Measurements from ENCODE around the gene TRRAP. TPM values are rescaled to one million over a fixed set of nuclear protein-coding genes. Genes with fewer than 3 reads are reported as not detected.

The TRRAP gene
- total RNA-seq, 1 donor from 2014 or later = 14.2 TPM

DNA sequence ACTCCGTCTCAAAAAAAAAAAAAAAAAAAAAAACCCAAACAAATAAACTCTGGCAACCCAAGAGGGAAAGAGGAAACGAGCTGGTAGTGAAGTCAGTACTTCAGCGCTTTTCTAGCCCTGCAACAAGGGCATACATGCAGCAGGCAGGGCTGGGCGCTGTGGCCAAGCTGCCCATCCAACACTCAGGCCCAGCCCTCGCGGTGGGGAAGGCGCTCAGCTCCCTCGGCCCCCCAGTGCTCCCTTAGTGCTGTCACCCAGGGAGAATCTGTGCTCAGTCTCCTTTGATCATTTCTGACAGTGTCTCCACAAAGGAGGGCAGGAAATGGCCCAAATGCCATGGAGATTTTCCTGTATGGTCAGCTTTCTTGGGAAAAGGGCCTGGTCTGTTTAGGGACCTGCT, 168.4 kb downstream of the TRRAP start:
- DNase-seq (ENCODE audit: low spot score) = no peak

DNA sequence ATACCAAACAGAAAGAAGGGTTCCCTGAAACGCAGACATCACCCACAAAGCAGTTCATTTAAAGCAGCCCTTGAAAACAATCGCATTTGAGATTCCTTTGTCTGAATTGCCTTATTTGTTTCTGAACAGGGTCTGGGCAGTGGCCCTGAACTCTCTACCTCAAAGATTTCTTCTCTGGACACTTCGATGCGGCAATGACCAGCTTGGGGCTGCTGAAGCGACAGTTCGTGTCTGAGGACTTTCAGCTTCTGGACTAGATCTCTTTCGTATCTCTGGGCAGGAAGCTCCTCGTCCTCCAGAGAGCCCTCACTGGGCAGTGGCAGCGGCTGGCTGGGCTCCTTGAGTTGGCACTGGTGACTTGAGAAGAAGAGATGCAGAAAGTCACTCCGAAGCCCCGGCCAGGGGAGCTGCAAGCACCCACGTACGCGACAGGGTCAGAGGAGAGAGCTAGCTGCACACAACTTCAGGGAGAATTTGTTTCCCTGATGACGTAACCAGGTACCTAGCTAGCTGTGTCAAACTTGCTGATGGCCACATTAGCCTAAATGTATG, 169.3 kb downstream of the TRRAP start:
- no peak for DNase-seq (ENCODE audit: low spot score)

DNA sequence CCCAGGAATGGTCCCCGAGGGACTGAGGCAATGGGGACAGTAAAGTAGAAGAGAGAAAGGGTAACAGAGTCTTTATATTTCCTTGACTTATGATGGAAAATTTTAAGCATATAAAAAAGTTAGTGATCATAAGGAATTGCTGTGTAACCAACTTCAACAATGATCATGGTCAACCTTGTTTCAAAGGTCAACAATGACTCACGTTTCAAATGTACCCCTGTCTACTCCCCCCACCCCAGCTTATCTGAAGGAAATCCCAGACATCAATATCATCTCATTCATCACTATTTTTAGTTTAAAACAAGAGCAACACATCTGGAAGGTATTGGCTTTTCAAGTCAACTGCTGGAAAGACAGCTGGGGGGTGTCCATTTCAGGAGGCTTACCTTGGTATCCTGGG, 172.6 kb downstream of the TRRAP start:
- DNase-seq (ENCODE audit: low spot score) = no peak

GRCh38 chr7:99054781-99055180, 176.4 kb downstream of the TRRAP start:
- DNase-seq (ENCODE audit: low spot score) = no peak

GRCh38 chr7:99061001-99061776, 182.9 kb downstream of the TRRAP start:
- DNase-seq (ENCODE audit: low spot score) = no peak

Other genes with a start within 250 kb of the TRRAP start
- 0.48 TPM for gene TMEM130, start 8.5 kb upstream of the TRRAP start, total RNA-seq (ENCODE audit: insufficient read depth, low replicate concordance)

Measured in umbilical cord (tissue), 2 donors.